ENCODE results near the gene SLX9. TPM values are rescaled to one million over a fixed set of nuclear protein-coding genes. Genes with fewer than 3 reads are reported as not detected.

The SLX9 gene
- total and polyA plus RNA-seq, 2 donors (not counting 3 experiments of a cell fraction or from before 2014, with no cell fraction given) = 27.0 to 50.6 TPM

DNA sequence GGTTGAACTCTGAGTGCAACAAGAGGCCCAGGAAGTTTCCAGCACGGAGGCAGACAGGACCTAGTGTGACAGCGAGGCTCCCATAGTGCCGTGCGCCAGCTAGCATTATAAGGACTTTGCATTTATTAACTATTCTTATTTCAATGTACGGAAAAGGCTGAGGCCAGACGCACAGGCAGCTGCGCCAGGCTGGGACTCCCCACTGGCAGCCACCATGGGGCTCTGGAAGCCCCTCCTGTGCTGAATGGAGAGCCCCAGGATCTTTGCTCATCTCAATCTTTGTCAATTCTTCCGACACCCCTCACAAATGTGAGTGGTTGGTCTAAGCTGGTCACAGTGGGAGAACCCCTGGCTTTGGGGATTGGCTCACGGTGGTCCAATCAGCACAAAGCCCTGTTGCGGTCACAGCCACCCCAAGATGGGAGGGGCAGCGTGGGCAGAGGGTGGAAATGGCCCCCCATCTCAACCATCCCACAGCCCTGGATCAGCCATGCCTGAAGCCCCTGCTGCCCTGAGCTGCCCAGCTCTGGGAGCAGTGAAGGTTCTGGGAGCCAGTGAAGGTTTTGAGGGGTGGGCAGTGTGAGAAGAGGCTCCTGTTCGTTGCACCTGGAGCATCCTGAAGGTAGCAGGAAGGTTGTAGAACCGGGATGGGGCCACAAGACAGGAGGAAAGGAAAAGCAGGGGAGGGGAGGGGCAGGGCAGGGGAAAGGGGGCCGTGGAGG is 75.1 kb downstream of the SLX9 start:
- no peak for FAIRE-seq
- Histone ChIP-seq H3K9me1 (replicated peaks; ENCODE audit: control insufficient read depth, extremely low read depth, insufficient read depth, low read length) (no peaks in the 10 kb centered on the region), H3K36me3 (ENCODE audit: control insufficient read depth in 2 of 2, extremely low read depth in 1 of 2, insufficient read depth in 2 of 2, low read length in 2 of 2) (no peaks in the 10 kb centered on the region), H3K27me3 (ENCODE audit: control insufficient read depth in 2 of 2, insufficient read depth in 2 of 2, low read length in 2 of 2) (no peaks in the 10 kb centered on the region), H3K27ac (ENCODE audit: insufficient read depth, low read depth, low read length) (no peak overlapping the region), H3K4me2 (ENCODE audit: insufficient read depth, low read length) (no peak overlapping the region), H2AFZ (ENCODE audit: low read depth, low read length) (no peak overlapping the region), H3K9ac (replicated peaks; ENCODE audit: extremely low read depth, insufficient read depth, low read length) (no peak overlapping the region), H3K79me2 (ENCODE audit: control insufficient read depth, insufficient read depth, low read length) (no peaks in the 10 kb centered on the region), H3K4me3 (replicated peaks in 1 of 3; ENCODE audit: insufficient read depth in 1 of 3, low read depth in 1 of 3, low read length in 3 of 3) (no peak overlapping the region), H3K4me1 (ENCODE audit: control insufficient read depth, extremely low read depth, insufficient read depth, low read length) (peaks cover 28% of the 10 kb centered on the region), H3K9me3 (replicated peaks; ENCODE audit: control insufficient read depth, insufficient read depth, low read length) (no peaks in the 10 kb centered on the region), H4K20me1 (replicated peaks; ENCODE audit: control insufficient read depth, extremely low read depth, insufficient read depth, low read length) (no peaks in the 10 kb centered on the region)
- TF ChIP-seq JUN (IDR thresholded peaks at IDR 0.05; ENCODE audit: borderline replicate concordance, insufficient read depth, insufficient read length, low read depth) (no peak), GATA2 (IDR thresholded peaks at IDR 0.05; ENCODE audit: insufficient read depth, insufficient read length, low read depth, low read length) (no peak), MYC (IDR thresholded peaks at IDR 0.05; ENCODE audit: low read depth, low read length) (no peak), FOS (IDR thresholded peaks at IDR 0.05; ENCODE audit: borderline replicate concordance, insufficient read depth, low read length) (no peak), POLR2AphosphoS5 (IDR thresholded peaks at IDR 0.05; ENCODE audit: insufficient read depth, low read depth, low read length) (no peak), EZH2 (IDR thresholded peaks at IDR 0.05; ENCODE audit: borderline replicate concordance, low read depth, low read length, severe bottlenecking) (no peak), POLR2A (IDR thresholded peaks at IDR 0.05; ENCODE audit: low read depth, low read length) (no peak)
- TF ChIP-seq, protein P1, sequence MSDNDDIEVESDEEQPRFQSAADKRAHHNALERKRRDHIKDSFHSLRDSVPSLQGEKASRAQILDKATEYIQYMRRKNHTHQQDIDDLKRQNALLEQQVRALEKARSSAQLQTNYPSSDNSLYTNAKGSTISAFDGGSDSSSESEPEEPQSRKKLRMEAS (IDR thresholded peaks at IDR 0.05; ENCODE audit: insufficient read depth, insufficient read length) = no peak
- TF ChIP-seq, protein P2, sequence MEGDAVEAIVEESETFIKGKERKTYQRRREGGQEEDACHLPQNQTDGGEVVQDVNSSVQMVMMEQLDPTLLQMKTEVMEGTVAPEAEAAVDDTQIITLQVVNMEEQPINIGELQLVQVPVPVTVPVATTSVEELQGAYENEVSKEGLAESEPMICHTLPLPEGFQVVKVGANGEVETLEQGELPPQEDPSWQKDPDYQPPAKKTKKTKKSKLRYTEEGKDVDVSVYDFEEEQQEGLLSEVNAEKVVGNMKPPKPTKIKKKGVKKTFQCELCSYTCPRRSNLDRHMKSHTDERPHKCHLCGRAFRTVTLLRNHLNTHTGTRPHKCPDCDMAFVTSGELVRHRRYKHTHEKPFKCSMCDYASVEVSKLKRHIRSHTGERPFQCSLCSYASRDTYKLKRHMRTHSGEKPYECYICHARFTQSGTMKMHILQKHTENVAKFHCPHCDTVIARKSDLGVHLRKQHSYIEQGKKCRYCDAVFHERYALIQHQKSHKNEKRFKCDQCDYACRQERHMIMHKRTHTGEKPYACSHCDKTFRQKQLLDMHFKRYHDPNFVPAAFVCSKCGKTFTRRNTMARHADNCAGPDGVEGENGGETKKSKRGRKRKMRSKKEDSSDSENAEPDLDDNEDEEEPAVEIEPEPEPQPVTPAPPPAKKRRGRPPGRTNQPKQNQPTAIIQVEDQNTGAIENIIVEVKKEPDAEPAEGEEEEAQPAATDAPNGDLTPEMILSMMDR (IDR thresholded peaks at IDR 0.05; ENCODE audit: extremely low read depth in 1 of 2, insufficient read depth in 1 of 2, low read depth in 1 of 2, low read length in 2 of 2) = no peak
- ChIA-PET CTCF (no interaction called here), POLR2A (interaction anchor here (0.7 kb wide), 1 partner anchor 118 kb away, joined by 7 read pairs; no protein-coding TSS in a partner anchor)
- dilution Hi-C loops (cut with MboI; ENCODE audit: extremely low pct_ligation_motif_present, low sequenced_read_pairs) = no loop called here
- BruUV-seq (replicated peaks) = no TSS peak
- no peak for DNase-seq (ENCODE audit: low read depth, low spot score)
- intact Hi-C loops (cut with micrococcal nuclease) = no loop called here

Measured in endothelial cell of umbilical vein (primary cell).